ENCODE data around the gene NIPAL1.

NIPAL1 gene

GRCh38 chr4:48065587-48066052, 49.0 kb downstream of the NIPAL1 start:
- no peak overlapping the region for H3K27ac ChIP-seq (ENCODE audit: low read length)
- no peak overlapping the region for H3K4me3 ChIP-seq (ENCODE audit: low read depth in 1 of 2, low read length in 2 of 2)
- H3K27me3 ChIP-seq (ENCODE audit: low read depth, low read length) = no peaks in the 10 kb centered on the region
- no peaks in the 10 kb centered on the region for H3K9me3 ChIP-seq (ENCODE audit: control insufficient read depth in 1 of 2, low read length in 2 of 2)
- no peaks in the 10 kb centered on the region for H3K4me1 ChIP-seq (ENCODE audit: control insufficient read depth in 1 of 2, insufficient read depth in 2 of 2, low read length in 2 of 2)
- H3K36me3 ChIP-seq (ENCODE audit: control insufficient read depth in 1 of 2, insufficient read depth in 2 of 2, low read length in 2 of 2) = no peaks in the 10 kb centered on the region

- no peak overlapping the region for H3K27ac ChIP-seq (ENCODE audit: low read length)
- no peaks in the 10 kb centered on the region for H3K9me3 ChIP-seq (ENCODE audit: control insufficient read depth in 1 of 2, low read length in 2 of 2)
- H3K36me3 ChIP-seq (ENCODE audit: control insufficient read depth in 1 of 2, insufficient read depth in 2 of 2, low read length in 2 of 2) = no peaks in the 10 kb centered on the region
- no peaks in the 10 kb centered on the region for H3K27me3 ChIP-seq (ENCODE audit: low read depth, low read length)
- H3K4me3 ChIP-seq (ENCODE audit: low read depth in 1 of 2, low read length in 2 of 2) = no peak overlapping the region
- no peaks in the 10 kb centered on the region for H3K4me1 ChIP-seq (ENCODE audit: control insufficient read depth in 1 of 2, insufficient read depth in 2 of 2, low read length in 2 of 2)
These were observed 51.0 kb downstream of the NIPAL1 start for GRCh38 chr4:48067536-48067935.

DNA sequence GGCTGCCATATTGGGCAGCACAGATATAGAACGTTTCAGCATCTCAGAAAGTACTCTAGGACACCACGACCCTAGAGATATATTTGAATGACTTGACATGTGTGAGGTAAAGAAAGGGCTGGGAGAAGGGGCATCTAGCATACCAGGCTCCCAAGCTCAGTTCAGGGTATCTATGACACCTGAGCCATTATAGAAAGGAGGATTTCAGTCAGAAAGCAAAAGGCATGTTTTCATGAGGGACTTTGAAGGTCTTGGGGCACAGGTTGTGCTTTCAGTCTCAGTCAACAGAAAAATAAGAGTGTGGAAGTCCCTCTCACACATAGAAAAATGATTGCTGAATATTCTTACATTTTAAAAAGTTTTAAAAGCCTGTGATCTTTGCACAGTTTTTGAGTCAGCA, 51.6 kb downstream of the NIPAL1 start:
- Histone ChIP-seq H3K4me1 (ENCODE audit: control insufficient read depth in 1 of 2, insufficient read depth in 2 of 2, low read length in 2 of 2) (no peaks in the 10 kb centered on the region), H3K27me3 (ENCODE audit: low read depth, low read length) (no peaks in the 10 kb centered on the region), H3K36me3 (ENCODE audit: control insufficient read depth in 1 of 2, insufficient read depth in 2 of 2, low read length in 2 of 2) (no peaks in the 10 kb centered on the region), H3K27ac (ENCODE audit: low read length) (no peak overlapping the region), H3K9me3 (ENCODE audit: control insufficient read depth in 1 of 2, low read length in 2 of 2) (no peaks in the 10 kb centered on the region), H3K4me3 (ENCODE audit: low read depth in 1 of 2, low read length in 2 of 2) (no peak overlapping the region)

GRCh38 chr4:48069026-48069425, 52.5 kb downstream of the NIPAL1 start:
- Histone ChIP-seq H3K27me3 (ENCODE audit: low read depth, low read length) (no peaks in the 10 kb centered on the region), H3K9me3 (ENCODE audit: control insufficient read depth in 1 of 2, low read length in 2 of 2) (no peaks in the 10 kb centered on the region), H3K4me1 (ENCODE audit: control insufficient read depth in 1 of 2, insufficient read depth in 2 of 2, low read length in 2 of 2) (no peaks in the 10 kb centered on the region), H3K27ac (ENCODE audit: low read length) (no peak overlapping the region), H3K4me3 (ENCODE audit: low read depth in 1 of 2, low read length in 2 of 2) (no peak overlapping the region), H3K36me3 (ENCODE audit: control insufficient read depth in 1 of 2, insufficient read depth in 2 of 2, low read length in 2 of 2) (no peaks in the 10 kb centered on the region)

DNA sequence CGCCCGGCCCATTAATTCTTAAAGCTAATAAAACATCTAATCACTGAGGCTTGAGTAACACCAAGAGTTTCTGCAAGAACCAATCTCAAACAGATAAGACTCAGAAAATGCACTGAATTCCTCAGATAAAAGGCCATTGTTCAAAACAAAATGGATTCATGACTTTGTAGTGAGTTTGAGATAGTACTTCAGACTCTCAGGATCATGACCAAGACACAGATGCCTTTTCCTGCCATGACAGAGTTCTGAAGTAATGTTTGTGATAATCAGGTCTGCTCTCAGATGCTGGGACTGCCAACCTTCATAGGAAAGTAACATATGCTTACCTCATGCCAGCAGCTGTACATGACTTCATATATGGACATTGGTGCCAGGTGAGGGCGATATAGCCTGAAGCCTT, 54.6 kb downstream of the NIPAL1 start:
- no peak overlapping the region for H3K27ac ChIP-seq (ENCODE audit: low read length)
- no peaks in the 10 kb centered on the region for H3K4me1 ChIP-seq (ENCODE audit: control insufficient read depth in 1 of 2, insufficient read depth in 2 of 2, low read length in 2 of 2)

GRCh38 chr4:48073567-48074103, 57.1 kb downstream of the NIPAL1 start:
- H3K27ac ChIP-seq (ENCODE audit: low read length) = no peak overlapping the region
- no peak overlapping the region for H3K4me3 ChIP-seq (ENCODE audit: low read depth in 1 of 2, low read length in 2 of 2)
- H3K9me3 ChIP-seq (ENCODE audit: control insufficient read depth in 1 of 2, low read length in 2 of 2) = no peaks in the 10 kb centered on the region
- H3K27me3 ChIP-seq (ENCODE audit: low read depth, low read length) = no peaks in the 10 kb centered on the region
- H3K4me1 ChIP-seq (ENCODE audit: control insufficient read depth in 1 of 2, insufficient read depth in 2 of 2, low read length in 2 of 2) = no peaks in the 10 kb centered on the region
- no peaks in the 10 kb centered on the region for H3K36me3 ChIP-seq (ENCODE audit: control insufficient read depth in 1 of 2, insufficient read depth in 2 of 2, low read length in 2 of 2)

More for the DNA sequence above, 54.6 kb downstream of the NIPAL1 start:
- Histone ChIP-seq H3K4me3 (ENCODE audit: low read depth in 1 of 2, low read length in 2 of 2) (no peak overlapping the region), H3K27me3 (ENCODE audit: low read depth, low read length) (no peaks in the 10 kb centered on the region), H3K36me3 (ENCODE audit: control insufficient read depth in 1 of 2, insufficient read depth in 2 of 2, low read length in 2 of 2) (no peaks in the 10 kb centered on the region), H3K9me3 (ENCODE audit: control insufficient read depth in 1 of 2, low read length in 2 of 2) (no peaks in the 10 kb centered on the region)

- Histone ChIP-seq H3K27me3 (ENCODE audit: low read depth, low read length) (no peaks in the 10 kb centered on the region), H3K4me3 (ENCODE audit: low read depth in 1 of 2, low read length in 2 of 2) (no peak overlapping the region), H3K4me1 (ENCODE audit: control insufficient read depth in 1 of 2, insufficient read depth in 2 of 2, low read length in 2 of 2) (no peaks in the 10 kb centered on the region), H3K27ac (ENCODE audit: low read length) (no peak overlapping the region), H3K36me3 (ENCODE audit: control insufficient read depth in 1 of 2, insufficient read depth in 2 of 2, low read length in 2 of 2) (no peaks in the 10 kb centered on the region), H3K9me3 (ENCODE audit: control insufficient read depth in 1 of 2, low read length in 2 of 2) (no peaks in the 10 kb centered on the region)
These were observed 58.1 kb downstream of the NIPAL1 start for GRCh38 chr4:48074657-48075056.

DNA sequence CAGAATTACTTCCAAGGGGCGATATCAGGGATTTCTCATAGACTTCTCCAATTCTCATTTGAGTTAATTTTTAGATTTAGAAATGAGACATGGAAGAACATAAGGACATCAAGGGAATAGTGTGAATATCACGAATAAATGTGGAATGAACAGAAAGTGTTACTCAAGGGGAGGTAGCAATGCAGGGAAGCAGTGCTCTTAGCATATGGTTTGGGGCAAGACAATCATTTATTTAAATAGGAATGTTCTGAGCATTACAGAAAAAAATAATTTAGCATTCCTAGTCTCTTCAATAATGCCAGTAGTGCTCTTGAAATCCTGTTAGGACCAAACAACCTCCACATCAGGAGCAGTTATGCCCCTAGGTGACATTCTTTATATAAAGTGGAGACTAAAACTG, 61.9 kb downstream of the NIPAL1 start:
- Histone ChIP-seq H3K27me3 (ENCODE audit: low read depth, low read length) (no peaks in the 10 kb centered on the region), H3K36me3 (ENCODE audit: control insufficient read depth in 1 of 2, insufficient read depth in 2 of 2, low read length in 2 of 2) (no peaks in the 10 kb centered on the region), H3K4me1 (ENCODE audit: control insufficient read depth in 1 of 2, insufficient read depth in 2 of 2, low read length in 2 of 2) (no peaks in the 10 kb centered on the region), H3K4me3 (ENCODE audit: low read depth in 1 of 2, low read length in 2 of 2) (no peak overlapping the region), H3K9me3 (ENCODE audit: control insufficient read depth in 1 of 2, low read length in 2 of 2) (no peaks in the 10 kb centered on the region), H3K27ac (ENCODE audit: low read length) (no peak overlapping the region)

DNA sequence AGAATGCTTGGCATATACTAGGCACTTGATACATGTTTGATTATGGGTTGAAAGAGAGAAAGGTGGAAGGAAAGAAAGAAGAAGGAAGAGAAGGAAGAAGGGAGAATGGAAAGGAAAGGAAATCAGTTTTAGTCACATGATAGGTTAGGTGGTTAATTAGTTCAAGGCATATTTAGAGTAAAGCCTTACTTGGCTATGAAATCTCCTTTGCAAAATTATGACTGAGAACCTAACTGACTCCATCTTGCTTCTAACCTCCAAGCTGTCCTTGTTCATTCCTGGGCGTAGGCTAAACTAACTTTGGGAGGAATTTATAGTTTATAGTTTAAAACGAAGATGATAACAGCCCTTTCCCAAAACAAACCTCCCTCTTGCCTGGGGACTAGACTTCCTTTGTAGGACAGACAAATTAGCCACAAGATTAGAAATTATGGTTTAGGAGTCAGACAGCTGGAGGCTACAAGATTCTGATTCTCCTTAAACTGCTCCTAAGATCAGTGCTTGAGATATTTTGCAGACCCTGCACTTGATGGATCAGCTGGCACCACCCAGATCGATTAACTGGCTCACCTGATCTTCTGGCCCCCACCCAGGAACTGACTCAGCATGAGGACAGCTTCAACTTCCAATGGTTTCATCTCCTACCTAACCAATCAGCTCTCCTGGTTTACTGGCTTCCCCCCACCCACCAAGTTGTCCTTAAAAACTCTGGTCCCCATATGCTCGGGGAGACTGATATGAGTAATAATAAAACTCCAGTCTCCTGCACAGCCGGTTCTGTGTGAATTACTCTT, 62.5 kb downstream of the NIPAL1 start:
- Histone ChIP-seq H3K4me1 (ENCODE audit: control insufficient read depth in 1 of 2, insufficient read depth in 2 of 2, low read length in 2 of 2) (no peaks in the 10 kb centered on the region), H3K27ac (ENCODE audit: low read length) (no peak overlapping the region), H3K4me3 (ENCODE audit: low read depth in 1 of 2, low read length in 2 of 2) (no peak overlapping the region), H3K9me3 (ENCODE audit: control insufficient read depth in 1 of 2, low read length in 2 of 2) (no peaks in the 10 kb centered on the region), H3K27me3 (ENCODE audit: low read depth, low read length) (no peaks in the 10 kb centered on the region), H3K36me3 (ENCODE audit: control insufficient read depth in 1 of 2, insufficient read depth in 2 of 2, low read length in 2 of 2) (no peaks in the 10 kb centered on the region)

DNA sequence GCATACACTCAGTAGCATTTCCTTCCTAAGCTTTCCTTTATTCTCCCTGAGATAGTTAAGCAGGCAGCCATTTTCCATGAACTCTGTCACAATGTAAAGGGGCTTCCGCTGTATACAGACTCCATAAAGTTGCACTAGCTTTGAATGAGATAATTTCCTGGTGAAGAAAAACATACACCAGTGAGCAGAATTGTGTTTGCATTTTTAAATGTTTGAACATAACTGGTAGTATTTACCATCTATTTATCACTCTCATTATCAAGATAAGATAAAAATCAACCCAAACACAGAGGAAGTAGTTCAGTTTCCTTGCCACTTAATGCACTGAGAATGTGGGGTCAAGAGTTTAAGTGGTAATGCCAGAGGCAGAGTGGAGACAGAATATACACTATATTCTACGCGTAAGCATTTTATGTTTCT, 63.4 kb downstream of the NIPAL1 start:
- Histone ChIP-seq H3K4me3 (ENCODE audit: low read depth in 1 of 2, low read length in 2 of 2) (no peak overlapping the region), H3K27ac (ENCODE audit: low read length) (no peak overlapping the region), H3K27me3 (ENCODE audit: low read depth, low read length) (no peaks in the 10 kb centered on the region), H3K36me3 (ENCODE audit: control insufficient read depth in 1 of 2, insufficient read depth in 2 of 2, low read length in 2 of 2) (no peaks in the 10 kb centered on the region), H3K9me3 (ENCODE audit: control insufficient read depth in 1 of 2, low read length in 2 of 2) (no peaks in the 10 kb centered on the region), H3K4me1 (ENCODE audit: control insufficient read depth in 1 of 2, insufficient read depth in 2 of 2, low read length in 2 of 2) (no peaks in the 10 kb centered on the region)

DNA sequence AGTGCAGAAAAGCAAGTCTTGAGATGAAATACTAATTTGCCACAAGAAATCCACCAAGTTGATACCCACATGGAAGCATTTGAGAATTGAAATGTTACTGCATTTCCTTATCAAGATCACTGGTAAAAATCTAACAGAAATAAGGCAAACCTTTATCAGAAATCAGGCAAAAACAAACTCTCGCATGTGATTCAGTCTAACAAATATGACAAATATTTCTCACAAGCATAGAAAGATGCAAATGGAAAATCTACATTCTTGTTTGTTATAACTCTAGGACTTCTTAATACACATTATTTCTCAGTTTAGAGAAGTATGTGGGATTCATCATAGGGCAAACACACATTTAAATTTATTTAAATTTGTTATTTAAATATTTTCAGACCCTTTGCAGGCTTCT, 64.6 kb downstream of the NIPAL1 start:
- Histone ChIP-seq H3K4me1 (ENCODE audit: control insufficient read depth in 1 of 2, insufficient read depth in 2 of 2, low read length in 2 of 2) (no peaks in the 10 kb centered on the region), H3K27me3 (ENCODE audit: low read depth, low read length) (no peaks in the 10 kb centered on the region), H3K9me3 (ENCODE audit: control insufficient read depth in 1 of 2, low read length in 2 of 2) (no peaks in the 10 kb centered on the region), H3K4me3 (ENCODE audit: low read depth in 1 of 2, low read length in 2 of 2) (no peak overlapping the region), H3K27ac (ENCODE audit: low read length) (no peak overlapping the region), H3K36me3 (ENCODE audit: control insufficient read depth in 1 of 2, insufficient read depth in 2 of 2, low read length in 2 of 2) (no peaks in the 10 kb centered on the region)

- Histone ChIP-seq H3K27ac (ENCODE audit: low read length) (no peak overlapping the region), H3K4me1 (ENCODE audit: control insufficient read depth in 1 of 2, insufficient read depth in 2 of 2, low read length in 2 of 2) (no peaks in the 10 kb centered on the region)
These were observed 66.4 kb downstream of the NIPAL1 start for GRCh38 chr4:48082956-48083355.

More at GRCh38 chr4:48082956-48083355, 66.4 kb downstream of the NIPAL1 start:
- Histone ChIP-seq H3K4me3 (ENCODE audit: low read depth in 1 of 2, low read length in 2 of 2) (no peak overlapping the region), H3K9me3 (ENCODE audit: control insufficient read depth in 1 of 2, low read length in 2 of 2) (no peaks in the 10 kb centered on the region), H3K36me3 (ENCODE audit: control insufficient read depth in 1 of 2, insufficient read depth in 2 of 2, low read length in 2 of 2) (no peaks in the 10 kb centered on the region), H3K27me3 (ENCODE audit: low read depth, low read length) (no peaks in the 10 kb centered on the region)
